Activated effector memory CD4-positive, alpha-beta T cell treated with Interleukin-2 at 50 U/mL for 16 hours (primary cell): Measurements from ENCODE around the gene HBG2.
"Not testable (repeated sequence)": the region's sequence is repeated elsewhere in the genome, so short reads cannot be mapped to it uniquely, and the experiment has no call there.

Source experiments
- DNase-seq: peaks from one replicate; pipeline ENCODE4 v3.0.0-alpha.2; 2020

Gene HBG2

GRCh38 chr11:5280582-5281102 lies 26.1 kb upstream of the HBG2 start:
- DNase-seq = no peak

DNA sequence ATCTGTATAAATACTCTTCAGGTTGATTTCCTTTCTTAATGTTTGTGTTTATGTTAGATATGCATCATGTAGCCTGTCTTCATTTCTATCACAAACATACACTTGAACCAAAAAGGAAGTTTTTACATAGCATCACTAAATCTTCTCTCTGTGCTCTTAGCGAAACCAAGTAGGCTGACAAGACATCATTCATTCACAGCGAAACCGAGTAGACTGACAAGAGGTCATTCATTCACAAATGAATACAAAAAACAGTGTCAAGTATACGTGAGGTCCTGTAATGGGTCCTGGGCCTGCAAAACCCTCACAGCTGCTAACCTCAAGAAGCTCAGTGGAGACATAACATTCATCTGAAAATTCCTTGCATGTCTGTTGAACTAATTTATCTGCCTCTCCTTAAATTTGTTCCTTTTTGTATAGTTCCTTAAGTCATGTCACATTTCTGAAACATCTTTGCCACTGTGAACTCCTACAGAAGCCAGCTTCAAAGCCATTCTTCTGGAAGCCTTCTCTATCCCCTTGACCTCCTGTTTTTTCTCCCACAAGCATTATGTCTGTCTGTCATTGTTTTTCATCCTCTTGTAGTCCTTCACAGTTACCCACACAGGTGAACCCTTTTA lies 25.0 kb upstream of the HBG2 start:
- no peak for DNase-seq

DNA sequence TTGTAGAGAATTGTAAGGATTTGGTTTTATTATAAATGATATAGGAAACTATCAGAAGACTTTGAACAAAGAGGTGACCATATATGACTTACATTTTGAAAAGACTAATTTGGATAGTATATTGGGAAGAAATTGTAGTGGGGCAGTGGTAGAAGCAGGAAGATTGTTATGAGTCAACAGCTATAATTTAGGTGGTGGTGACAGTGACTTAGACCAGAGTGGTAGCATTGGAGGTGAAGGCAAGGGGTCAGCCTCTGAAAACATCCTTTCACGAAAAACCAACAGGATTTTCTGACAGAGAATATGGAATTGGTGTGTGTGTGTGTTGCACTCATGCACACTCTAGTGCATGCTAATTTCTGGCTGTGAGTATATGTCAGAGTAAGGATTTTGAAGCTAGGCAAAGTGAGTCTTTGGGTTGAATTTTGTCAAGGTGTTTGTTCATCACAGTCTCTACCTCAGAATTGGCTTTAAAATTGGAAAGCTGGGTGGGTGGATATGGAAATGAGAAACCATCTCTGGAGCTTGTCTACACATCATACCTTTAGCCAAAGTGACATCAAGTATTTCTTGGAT lies 23.3 kb upstream of the HBG2 start:
- no peak for DNase-seq

- no peak for DNase-seq
These were observed 22.1 kb upstream of the HBG2 start for GRCh38 chr11:5276697-5277096.

- DNase-seq = no peak
These were observed 21.0 kb upstream of the HBG2 start for GRCh38 chr11:5275369-5276110.

DNA sequence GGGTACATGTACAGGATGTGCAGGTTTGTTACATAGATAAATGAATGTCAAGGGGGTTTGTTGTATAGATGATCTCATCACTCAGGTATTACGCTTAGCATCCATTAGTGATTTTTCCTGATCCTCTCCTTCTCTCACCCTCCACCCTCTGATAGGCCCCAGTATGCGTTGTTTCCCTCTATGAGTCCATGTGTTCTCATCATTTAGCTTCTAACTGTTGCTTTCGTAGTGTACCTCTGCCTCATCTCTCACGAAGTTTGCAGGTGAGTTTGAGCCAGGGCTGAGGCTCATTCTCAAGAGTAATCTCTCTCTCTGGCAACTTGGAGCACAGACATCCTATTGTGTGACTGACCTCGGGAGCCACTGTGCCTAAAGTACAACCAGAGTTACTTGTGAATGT lies 19.8 kb upstream of the HBG2 start:
- no peak for DNase-seq

GRCh38 chr11:5272395-5273017 lies 17.9 kb upstream of the HBG2 start:
- DNase-seq = no peak

- no peak for DNase-seq
These were observed 15.2 kb upstream of the HBG2 start, which contains the start of gene HBE1 for GRCh38 chr11:5269715-5270147. TSS of gene HBE1 (minus strand) at chr11:5269945. CDS start at chr11:5269890, 55 bp downstream.

- no peak for DNase-seq
These were observed 12.5 kb upstream of the HBG2 start for GRCh38 chr11:5267033-5267563.

- DNase-seq = no peak
These were observed 12.0 kb upstream of the HBG2 start for GRCh38 chr11:5266609-5267008.

- no peak for DNase-seq
These were observed 11.3 kb upstream of the HBG2 start for GRCh38 chr11:5265832-5266231.

DNA sequence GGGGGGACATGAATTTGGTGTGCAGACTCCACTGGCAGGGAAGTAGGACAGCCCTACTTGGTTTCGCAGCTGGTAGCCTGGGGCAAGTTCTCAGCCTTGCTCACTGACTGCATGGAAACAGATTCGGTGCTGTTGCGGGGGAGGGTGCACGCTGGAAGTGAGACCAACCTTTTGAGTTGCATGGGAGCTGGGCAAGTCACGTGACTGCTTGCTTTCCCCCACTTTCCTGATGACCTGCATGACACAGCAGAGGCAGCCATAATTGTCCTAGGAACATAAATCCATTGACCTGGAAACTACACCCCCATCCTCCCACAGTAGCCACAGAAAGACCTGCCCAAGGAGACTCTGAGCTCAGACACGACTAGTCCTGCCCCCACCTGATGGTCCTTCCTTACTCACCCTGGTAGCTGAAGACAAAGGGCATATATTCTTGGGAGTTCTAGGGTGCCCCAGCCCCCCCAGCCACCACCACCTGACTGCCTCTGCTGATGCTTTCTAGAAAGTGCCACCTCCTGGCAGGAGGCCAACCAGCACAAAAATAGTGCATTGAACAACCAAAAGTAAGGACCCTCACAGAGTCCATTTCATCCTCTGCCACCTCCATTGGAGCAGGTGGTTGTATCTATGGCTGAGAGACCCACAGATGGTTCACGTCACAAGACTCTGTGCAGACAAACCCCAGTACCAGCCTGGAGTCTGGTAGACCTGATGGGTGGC lies 4.1 kb upstream of the HBG2 start:
- DNase-seq = no peak

DNA sequence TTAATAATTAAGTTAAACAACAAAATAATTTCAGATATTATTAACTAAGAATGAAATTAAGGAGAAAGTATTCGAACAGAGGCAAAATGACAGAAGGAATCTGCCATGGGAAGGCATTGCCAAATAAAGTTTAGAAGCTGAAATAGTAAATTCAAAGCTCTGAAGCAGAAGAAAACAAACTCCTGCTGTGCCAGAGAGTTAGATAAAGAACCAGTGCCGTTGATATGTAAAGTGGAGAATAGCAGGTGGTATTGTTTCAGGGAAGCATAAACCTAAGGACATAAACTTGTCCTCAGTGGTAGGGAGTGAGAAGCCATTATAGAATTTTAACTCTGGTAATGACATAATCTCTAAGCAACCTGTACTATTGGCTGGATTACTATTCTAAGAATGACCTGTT lies 2.7 kb upstream of the HBG2 start:
- DNase-seq = no peak

DNA sequence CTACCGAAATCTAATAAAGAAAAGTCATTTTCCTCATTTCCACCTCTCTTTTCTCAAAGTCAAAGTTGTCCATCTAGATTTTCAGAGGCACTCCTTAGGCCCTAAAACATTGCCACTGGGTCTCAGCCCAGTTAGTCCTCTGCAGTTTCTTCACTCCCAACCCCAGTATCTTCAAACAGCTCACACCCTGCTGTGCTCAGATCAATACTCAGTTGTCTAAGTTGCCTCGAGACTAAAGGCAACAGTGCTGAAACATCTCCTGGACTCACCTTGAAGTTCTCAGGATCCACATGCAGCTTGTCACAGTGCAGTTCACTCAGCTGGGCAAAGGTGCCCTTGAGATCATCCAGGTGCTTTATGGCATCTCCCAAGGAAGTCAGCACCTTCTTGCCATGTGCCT lies 558 bp downstream of the HBG2 start:
- DNase-seq = not testable (repeated sequence)

DNA sequence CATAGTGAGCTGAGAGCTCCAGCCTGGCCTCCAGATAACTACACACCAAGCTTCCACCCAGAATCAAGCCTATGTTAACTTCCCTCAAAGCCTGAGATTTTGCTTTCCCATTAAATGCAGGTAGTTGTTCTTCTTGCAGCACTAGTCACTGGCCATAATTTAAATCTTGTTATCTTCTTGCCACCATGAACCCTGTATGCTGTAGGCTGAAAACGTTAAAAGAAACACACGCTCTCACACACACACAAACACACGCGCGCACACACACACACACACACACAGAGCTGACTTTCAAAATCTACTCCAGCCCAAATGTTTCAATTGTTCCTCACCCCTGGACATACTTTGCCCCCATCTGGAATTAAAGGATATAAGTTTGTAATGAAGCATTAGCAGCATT lies 1.1 kb downstream of the HBG2 start:
- DNase-seq = not testable (repeated sequence)

DNA sequence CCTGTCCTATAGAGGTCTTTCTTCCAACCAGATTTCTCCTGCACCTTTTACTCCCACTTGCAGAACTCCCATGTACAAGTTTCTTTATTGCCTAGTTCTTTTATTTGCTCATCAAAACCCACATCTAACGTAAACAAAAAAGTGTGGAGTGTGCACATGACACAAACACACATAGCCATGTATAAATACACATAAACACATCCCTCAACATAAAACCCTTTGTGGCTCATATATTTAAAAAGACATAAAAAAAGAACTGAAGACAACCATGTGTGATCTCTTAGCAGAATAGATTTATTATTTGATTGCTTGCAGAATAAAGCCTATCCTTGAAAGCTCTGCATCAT lies 1.7 kb downstream of the HBG2 start:
- no peak for DNase-seq

GRCh38 chr11:5252192-5252918 lies 2.2 kb downstream of the HBG2 start:
- no peak for DNase-seq

- no peak for DNase-seq
These were observed 2.8 kb downstream of the HBG2 start for GRCh38 chr11:5251746-5252145.

GRCh38 chr11:5250543-5251204 lies 3.9 kb downstream of the HBG2 start:
- DNase-seq = no peak

- DNase-seq = not testable (repeated sequence)
These were observed 4.7 kb downstream of the HBG2 start, which contains the start of gene HBG1 for GRCh38 chr11:5249807-5250396. TSS of gene HBG1 (minus strand) at chr11:5249857. CDS start at chr11:5249804, 53 bp downstream.

DNA sequence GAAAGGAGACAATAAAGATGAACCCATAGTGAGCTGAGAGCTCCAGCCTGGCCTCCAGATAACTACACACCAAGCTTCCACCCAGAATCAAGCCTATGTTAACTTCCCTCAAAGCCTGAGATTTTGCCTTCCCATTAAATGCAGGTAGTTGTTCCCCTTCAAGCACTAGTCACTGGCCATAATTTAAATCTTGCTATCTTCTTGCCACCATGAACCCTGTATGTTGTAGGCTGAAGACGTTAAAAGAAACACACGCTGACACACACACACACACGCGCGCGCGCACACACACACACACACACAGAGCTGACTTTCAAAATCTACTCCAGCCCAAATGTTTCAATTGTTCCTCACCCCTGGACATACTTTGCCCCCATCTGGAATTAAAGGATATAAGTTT lies 6.1 kb downstream of the HBG2 start:
- DNase-seq = not testable (repeated sequence)
